H1 (cell line): ENCODE measurements around the gene DCLRE1B. TPM values are rescaled to one million over a fixed set of nuclear protein-coding genes. Genes with fewer than 3 reads are reported as not detected.

Source experiments
- CTCF ChIA-PET: fragments of 300-600 bp; sonication (Branson Sonifier 250); formaldehyde crosslinking; loops from one replicate; lab custom pipeline; 2021; ENCODE audit not compliant: partially characterized antibody; lab: Charles Lee
- POLR2A ChIA-PET: fragments of 300-600 bp; sonication (Branson Sonifier 250); formaldehyde crosslinking; loops from one replicate; lab custom pipeline; 2021; ENCODE audit warnings: inconsistent platforms; ENCODE audit not compliant: partially characterized antibody; lab: Charles Lee
- DNase-seq, 2 experiments: peaks; one replicate each; pipeline versions ENCODE4 v3.0.0 to v3.0.0-alpha.2; 2010 to 2022; ENCODE audit warnings: low spot score in 2 of 2, low read depth in 1 of 2, mixed read lengths in 1 of 2
- FAIRE-seq: peaks from 2 replicates; lab custom pipeline; 2011; peaks lifted over from hg19 to GRCh38; lab: Jason Lieb, UNC
- H2AFZ ChIP-seq: 2 replicates; pipeline ENCODE4 v1.8.1; 2012; ENCODE audit warnings: low read length, inconsistent platforms
- H2AK5ac ChIP-seq: 2 replicates; pipeline ENCODE4 v1.6.1; 2013; ENCODE audit warnings: low read depth, low read length
- H2BK120ac ChIP-seq: replicated peaks from 2 replicates; pipeline ENCODE3; 2013; ENCODE audit warnings: low read depth, low read length, inconsistent platforms
- H2BK12ac ChIP-seq: 2 replicates; pipeline ENCODE4 v1.6.1; 2013; ENCODE audit warnings: low read depth, low read length
- H2BK15ac ChIP-seq: 2 replicates; pipeline ENCODE4 v1.6.1; 2013; ENCODE audit warnings: low read length
- H2BK20ac ChIP-seq: 2 replicates; pipeline ENCODE4 v1.6.1; 2013; ENCODE audit warnings: low read length
- H2BK5ac ChIP-seq: 2 replicates; pipeline ENCODE4 v1.6.1; 2013; ENCODE audit warnings: low read depth, low read length
- H3K14ac ChIP-seq: 2 replicates; pipeline ENCODE4 v1.6.1; 2013; ENCODE audit warnings: inconsistent platforms; ENCODE audit not compliant: insufficient read length
- H3K18ac ChIP-seq: 2 replicates; pipeline ENCODE4 v1.6.1; 2013; ENCODE audit warnings: low read length; ENCODE audit errors: extremely low read depth
- H3K23ac ChIP-seq: 2 replicates; pipeline ENCODE4 v1.6.1; 2013; ENCODE audit warnings: inconsistent platforms; ENCODE audit not compliant: insufficient read length
- H3K23me2 ChIP-seq: 2 replicates; pipeline ENCODE4 v1.6.1; 2013; ENCODE audit warnings: low read depth, low read length
- H3K27ac ChIP-seq: 2 replicates; pipeline ENCODE4 v1.6.1; 2011; ENCODE audit warnings: low read depth, low read length, inconsistent platforms
- H3K27me3 ChIP-seq, 4 experiments: replicated peaks in 1 of 4; 1 replicate in 1 of 4; 2 replicates in 3 of 4; pipeline versions ENCODE4 v1.6.1 to v1.8.1; 2011 to 2013; ENCODE audit warnings: low read length in 3 of 4, mild to moderate bottlenecking in 3 of 4, inconsistent platforms in 2 of 4, mixed read lengths in 2 of 4, moderate library complexity in 1 of 4; ENCODE audit not compliant: control insufficient read depth in 3 of 4, insufficient read depth in 3 of 4; ENCODE audit errors: extremely low read depth in 1 of 4
- H3K36me3 ChIP-seq, 4 experiments: 2 replicates each; pipeline versions ENCODE4 v1.6.1 to v1.8.1; 2011 to 2013; ENCODE audit warnings: mild to moderate bottlenecking in 4 of 4, low read length in 3 of 4, moderate library complexity in 2 of 4, control low read depth in 1 of 4, inconsistent platforms in 1 of 4; ENCODE audit not compliant: insufficient read depth in 4 of 4, control insufficient read depth in 2 of 4
- H3K4ac ChIP-seq: replicated peaks from 2 replicates; pipeline ENCODE3; 2013; ENCODE audit warnings: low read length, low read depth, mixed read lengths, inconsistent platforms; ENCODE audit not compliant: insufficient read length
- H3K4me1 ChIP-seq, 4 experiments: replicated peaks in 1 of 4; 1 replicate in 1 of 4; 2 replicates in 3 of 4; pipeline versions ENCODE4 v1.6.1 to v1.8.1; 2011 to 2013; ENCODE audit warnings: low read length in 3 of 4, inconsistent platforms in 2 of 4, mixed read lengths in 1 of 4; ENCODE audit not compliant: insufficient read depth in 4 of 4, control insufficient read depth in 3 of 4
- H3K4me2 ChIP-seq, 2 experiments: 2 replicates each; pipeline versions ENCODE4 v1.6.1 to v1.8.1; 2011 to 2013; ENCODE audit warnings: low read depth in 2 of 2, low read length in 2 of 2, control low read depth in 1 of 2, inconsistent platforms in 1 of 2, mild to moderate bottlenecking in 1 of 2; ENCODE audit not compliant: insufficient read depth in 1 of 2
- H3K4me3 ChIP-seq, 4 experiments: fragments of 200-600, 300-600 bp in 1 of 4; sonication (generic), shearing (Covaris generic), sonication (Bioruptor Twin) in 1 of 4; 2 replicates each; pipeline versions ENCODE4 v1.5.1 to v1.8.1; 2011 to 2016; ENCODE audit warnings: low read length in 4 of 4, low read depth in 3 of 4, control low read depth in 2 of 4, inconsistent platforms in 2 of 4, mild to moderate bottlenecking in 2 of 4, mixed read lengths in 1 of 4, moderate library complexity in 1 of 4; ENCODE audit not compliant: insufficient read depth in 2 of 4; ENCODE audit errors: extremely low read depth in 1 of 4
- H3K56ac ChIP-seq: replicated peaks from 2 replicates; pipeline ENCODE3; 2013; ENCODE audit warnings: low read depth, mild to moderate bottlenecking, mixed read lengths, low read length, inconsistent platforms; ENCODE audit not compliant: insufficient read length
- H3K79me1 ChIP-seq: 2 replicates; pipeline ENCODE4 v1.6.1; 2013; ENCODE audit warnings: low read depth, low read length, control low read depth
- H3K79me2 ChIP-seq, 2 experiments: 2 replicates each; pipeline versions ENCODE4 v1.6.1 to v1.8.1; 2012 to 2013; ENCODE audit warnings: low read length in 2 of 2, mild to moderate bottlenecking in 2 of 2, inconsistent platforms in 1 of 2; ENCODE audit not compliant: insufficient read depth in 2 of 2, control insufficient read depth in 1 of 2
- H3K9ac ChIP-seq, 4 experiments: replicated peaks in 1 of 4; 1 replicate in 1 of 4; 2 replicates in 3 of 4; pipeline versions ENCODE4 v1.6.1 to v1.8.1; 2011 to 2013; ENCODE audit warnings: low read depth in 3 of 4, low read length in 3 of 4, control low read depth in 2 of 4, mild to moderate bottlenecking in 2 of 4, moderate library complexity in 2 of 4, inconsistent platforms in 1 of 4; ENCODE audit errors: extremely low read depth in 1 of 4
- H3K9me3 ChIP-seq, 2 experiments: 2 replicates each; pipeline versions ENCODE4 v1.6.1 to v1.8.1; 2012 to 2013; ENCODE audit warnings: mild to moderate bottlenecking in 2 of 2, moderate library complexity in 2 of 2, control low read depth in 1 of 2, inconsistent platforms in 1 of 2, low read depth in 1 of 2, low read length in 1 of 2, mixed read lengths in 1 of 2; ENCODE audit not compliant: insufficient read depth in 2 of 2
- H4K20me1 ChIP-seq, 2 experiments: replicated peaks in 1 of 2; 2 replicates each; pipeline versions ENCODE3 to v1.8.1; 2011 to 2013; ENCODE audit warnings: inconsistent platforms in 2 of 2, low read length in 2 of 2, mild to moderate bottlenecking in 1 of 2; ENCODE audit not compliant: insufficient read depth in 2 of 2, control insufficient read depth in 1 of 2
- H4K5ac ChIP-seq: 2 replicates; pipeline ENCODE4 v1.6.1; 2013; ENCODE audit warnings: low read length, low read depth, mixed read lengths, inconsistent platforms; ENCODE audit not compliant: insufficient read length
- H4K8ac ChIP-seq: 2 replicates; pipeline ENCODE4 v1.8.0; 2013; ENCODE audit warnings: mild to moderate bottlenecking, moderate library complexity, low read length, inconsistent platforms; ENCODE audit not compliant: insufficient read depth; ENCODE audit errors: extremely low read depth
- H4K91ac ChIP-seq: replicated peaks from 2 replicates; pipeline ENCODE3; 2013; ENCODE audit warnings: low read length, mixed read lengths, inconsistent platforms; ENCODE audit not compliant: insufficient read length
- BCL11A ChIP-seq, 2 experiments: IDR thresholded peaks; one replicate each; pipeline ENCODE4 v1.6.1; 2011; ENCODE audit warnings: low read depth in 2 of 2, low read length in 2 of 2, mild to moderate bottlenecking in 2 of 2
- CREB1 ChIP-seq: IDR thresholded peaks from 2 replicates; pipeline ENCODE4 v1.6.1; 2012; ENCODE audit warnings: inconsistent platforms
- EZH2 ChIP-seq: fragments of 200-600 bp; sonication (generic); IDR thresholded peaks from 2 replicates; pipeline ENCODE4 v1.7.1; 2012; ENCODE audit warnings: low read depth, mild to moderate bottlenecking, moderate library complexity, low read length, inconsistent platforms; ENCODE audit not compliant: severe bottlenecking
- GABPA ChIP-seq: IDR thresholded peaks from 2 replicates; pipeline ENCODE4 v1.6.1; 2011; ENCODE audit warnings: mild to moderate bottlenecking, low read length, moderate library complexity, borderline replicate concordance; ENCODE audit not compliant: insufficient read depth
- NRF1 ChIP-seq: IDR thresholded peaks from 2 replicates; pipeline ENCODE4 v1.6.1; 2011; ENCODE audit warnings: mild to moderate bottlenecking, low read depth, low read length, improper control_type of control experiment
- SRF ChIP-seq: IDR thresholded peaks from 2 replicates; pipeline ENCODE4 v1.6.1; 2011; ENCODE audit warnings: mild to moderate bottlenecking, low read depth, low read length, moderate library complexity
- TCF12 ChIP-seq: IDR thresholded peaks from 2 replicates; pipeline ENCODE4 v1.6.1; 2011; ENCODE audit warnings: low read depth, mild to moderate bottlenecking, low read length
- WGBS, 2 experiments: shearing (Covaris generic) in 1 of 2; methylation state at CpG; one replicate each; pipeline versions ENCODE4 v1.1.6 to v1.1.7; 2013 to 2015; ENCODE audit warnings: low lambda C conversion rate in 2 of 2, mixed read lengths in 2 of 2, inconsistent platforms in 1 of 2, low coverage in 1 of 2, missing lambda C conversion rate in 1 of 2; ENCODE audit not compliant: insufficient replicate concordance in 2 of 2, insufficient coverage in 1 of 2, insufficient read length in 1 of 2; ENCODE audit errors: extremely low coverage in 1 of 2, missing lambda C conversion rate in 1 of 2; 5-methylcytosine and 5-hydroxymethylcytosine counted together
- polyA plus RNA-seq, 7 experiments: library from polyadenylated mRNA; depleted of rRNA in 3 of 7; stranded (reverse) in 5 of 7; unstranded in 2 of 7; fragments of >200 nt in 5 of 7; fragments of 200-250 nt in 2 of 7; gene quantifications; 1 replicate in 5 of 7; 2 replicates in 1 of 7; 4 replicates in 1 of 7; pipeline versions ENCODE4 v1.2.1 to v1.2.3, GENCODE V29; 2011 to 2013; ENCODE audit warnings: missing spikeins in 2 of 7, mixed read lengths in 2 of 7
- total RNA-seq: library from RNA; stranded (reverse); fragmentation: NEBNext Ultra II Directional; extraction: Animal tissue kit (Norgen Biotek cat#: 25700); gene quantifications from 2 replicates; pipeline ENCODE4 v1.2.1, GENCODE V29; 2021

Gene DCLRE1B
- total and polyA plus RNA-seq, 2 of the 8 experiments (the other 6 are each of a cell fraction or from before 2014, with no cell fraction given), result 5.5 to 11.0 TPM

DNA sequence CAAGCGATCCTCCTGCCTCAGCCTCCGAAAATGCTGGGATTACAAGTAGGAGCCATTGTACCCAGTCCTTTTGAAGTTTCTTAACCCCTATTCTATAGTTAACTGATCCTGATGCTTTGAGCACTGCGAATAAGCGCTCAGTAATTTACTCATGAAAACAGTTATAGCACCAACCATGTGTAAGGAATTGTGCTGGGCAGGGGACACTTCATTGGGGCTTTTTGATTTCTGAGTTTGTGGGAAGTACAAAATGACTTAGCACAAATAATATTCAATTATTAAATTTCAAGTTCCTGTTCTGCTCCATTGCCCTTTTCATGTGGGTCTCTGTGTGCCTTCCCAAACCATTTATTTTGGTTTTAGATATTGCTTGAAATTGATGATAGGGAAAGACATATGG, 17.8 kb downstream of the DCLRE1B start:
- Histone ChIP-seq H4K91ac (no peak overlapping the region), H3K27ac (no peak overlapping the region), H3K4me1 (no peaks in the 10 kb centered on the region), H2BK12ac (no peak overlapping the region), H2BK15ac (no peak overlapping the region), H4K20me1 (no peaks in the 10 kb centered on the region), H3K27me3 (no peaks in the 10 kb centered on the region; a peak in 1 of 7 replicates), H4K8ac (no peak overlapping the region), H3K14ac (no peak overlapping the region), H2BK5ac (no peak overlapping the region), H4K5ac (no peak overlapping the region), H2AK5ac (no peak overlapping the region), H2AFZ (no peak overlapping the region), H3K9me3 (no peaks in the 10 kb centered on the region), H2BK120ac (no peak overlapping the region), H3K9ac (no peak overlapping the region), H3K18ac (no peak overlapping the region), H3K4ac (no peak overlapping the region), H3K23ac (no peak overlapping the region), H3K36me3 (no peaks in the 10 kb centered on the region), H3K79me2 (no peaks in the 10 kb centered on the region), H2BK20ac (no peak overlapping the region), H3K4me3 (no peak overlapping the region), H3K23me2 (no peaks in the 10 kb centered on the region), H3K79me1 (no peaks in the 10 kb centered on the region), H3K56ac (no peak overlapping the region), H3K4me2 (no peak overlapping the region)
- ChIA-PET POLR2A (no interaction called here), CTCF (no interaction called here)
- 94% methylated on average over 4 of the region's 4 CpGs; no CpG with 5 or more reads in 1 of the 2 experiments for WGBS, 2 experiments
- no peak for DNase-seq
- no peak for FAIRE-seq
- no peak for TF ChIP-seq BCL11A (IDR thresholded peaks at IDR 0.05; ENCODE audit: low read depth in 2 of 2, low read length in 2 of 2)
- TF ChIP-seq NRF1, result no peak
- no peak for TF ChIP-seq CREB1
- TF ChIP-seq EZH2, result no peak
- TF ChIP-seq TCF12, result no peak
- TF ChIP-seq SRF, result no peak
- no peak for TF ChIP-seq GABPA
